ENCODE measurements around the gene MYO18B. TPM values are rescaled to one million over a fixed set of nuclear protein-coding genes. Genes with fewer than 3 reads are reported as not detected.

Gene MYO18B
- total and polyA plus RNA-seq, 2 of the 8 experiments (the other 6 are each of a cell fraction or from before 2014, with no cell fraction given), result 0.62 to 0.78 TPM

- no peaks in the 10 kb centered on the region for H3K79me1 ChIP-seq (ENCODE audit: low read depth, low read length)
- WGBS, 2 experiments (ENCODE audit: extremely low coverage in 1 of 2, insufficient coverage in 1 of 2, insufficient read length in 1 of 2, insufficient replicate concordance in 2 of 2, low coverage in 1 of 2, low lambda C conversion rate in 2 of 2, missing lambda C conversion rate in 1 of 2), result 89% methylated on average over 7 of the region's 7 CpGs; no CpG with 5 or more reads in 1 of the 2 experiments
- no peak overlapping the region for H3K4ac ChIP-seq (replicated peaks; ENCODE audit: insufficient read length, low read depth, low read length)
- no peak overlapping the region for H3K23ac ChIP-seq (ENCODE audit: insufficient read length)
- H2BK5ac ChIP-seq (ENCODE audit: low read depth, low read length), result no peak overlapping the region
- no peak overlapping the region for H4K5ac ChIP-seq (ENCODE audit: insufficient read length, low read depth, low read length)
- H2BK120ac ChIP-seq (replicated peaks; ENCODE audit: low read depth, low read length), result no peak overlapping the region
- H3K4me2 ChIP-seq (ENCODE audit: insufficient read depth in 1 of 2, low read depth in 2 of 2, low read length in 2 of 2), result no peak overlapping the region
- ChIA-PET POLR2A (ENCODE audit: partially characterized antibody) (no interaction called here), CTCF (ENCODE audit: partially characterized antibody) (interaction anchor here (0.6 kb wide), 1 partner anchor 425 kb away, joined by 3 read pairs; no protein-coding TSS in a partner anchor)
- H4K91ac ChIP-seq (replicated peaks; ENCODE audit: insufficient read length, low read length), result no peak overlapping the region
- H3K4me1 ChIP-seq (replicated peaks in 1 of 4; ENCODE audit: control insufficient read depth in 3 of 4, insufficient read depth in 4 of 4, low read length in 3 of 4), result no peaks in the 10 kb centered on the region
- no peak for DNase-seq (ENCODE audit: low read depth in 1 of 2, low spot score in 2 of 2)
- FAIRE-seq, result no peak
- H3K27ac ChIP-seq (ENCODE audit: low read depth, low read length), result no peak overlapping the region
- H3K4me3 ChIP-seq (ENCODE audit: extremely low read depth in 1 of 4, insufficient read depth in 2 of 4, low read depth in 3 of 4, low read length in 4 of 4), result no peak overlapping the region
- no peak overlapping the region for H2BK20ac ChIP-seq (ENCODE audit: low read length)
- no peak overlapping the region for H2AFZ ChIP-seq (ENCODE audit: low read length)
- H3K23me2 ChIP-seq (ENCODE audit: low read depth, low read length), result no peaks in the 10 kb centered on the region
- no peak overlapping the region for H3K18ac ChIP-seq (ENCODE audit: extremely low read depth, low read length)
- no peak overlapping the region for H2BK15ac ChIP-seq (ENCODE audit: low read length)
- peaks cover 0 to 2% of the 10 kb centered on the region in 2 experiments for H4K20me1 ChIP-seq (replicated peaks in 1 of 2; ENCODE audit: control insufficient read depth in 1 of 2, insufficient read depth in 2 of 2, low read length in 2 of 2)
- H3K14ac ChIP-seq (ENCODE audit: insufficient read length), result no peak overlapping the region
- H3K56ac ChIP-seq (replicated peaks; ENCODE audit: insufficient read length, low read depth, low read length), result no peak overlapping the region
- H2BK12ac ChIP-seq (ENCODE audit: low read depth, low read length), result no peak overlapping the region
- no peaks in the 10 kb centered on the region for H3K79me2 ChIP-seq (ENCODE audit: control insufficient read depth in 1 of 2, insufficient read depth in 2 of 2, low read length in 2 of 2)
- no peaks in the 10 kb centered on the region for H3K9me3 ChIP-seq (ENCODE audit: insufficient read depth in 2 of 2, low read depth in 1 of 2, low read length in 1 of 2)
- peaks cover 0 to 5% (median 0%) of the 10 kb centered on the region in 4 experiments; a peak in 2 of 8 replicates for H3K36me3 ChIP-seq (ENCODE audit: control insufficient read depth in 2 of 4, insufficient read depth in 4 of 4, low read length in 3 of 4)
- H4K8ac ChIP-seq (ENCODE audit: extremely low read depth, insufficient read depth, low read length), result no peak overlapping the region
- H2AK5ac ChIP-seq (ENCODE audit: low read depth, low read length), result no peak overlapping the region
- no peak overlapping the region for H3K9ac ChIP-seq (replicated peaks in 1 of 4; ENCODE audit: extremely low read depth in 1 of 4, low read depth in 3 of 4, low read length in 3 of 4)
- H3K27me3 ChIP-seq (replicated peaks in 1 of 4; ENCODE audit: control insufficient read depth in 3 of 4, extremely low read depth in 1 of 4, insufficient read depth in 3 of 4, low read length in 3 of 4), result no peaks in the 10 kb centered on the region
- TF ChIP-seq CREB1 (IDR thresholded peaks at IDR 0.05) (no peak), MAFK (IDR thresholded peaks at IDR 0.05; ENCODE audit: low read depth, low read length) (no peak), SP1 (IDR thresholded peaks at IDR 0.05; ENCODE audit: low read depth, low read length) (no peak), EP300 (IDR thresholded peaks at IDR 0.05; ENCODE audit: borderline replicate concordance in 1 of 2, low read depth in 2 of 2, low read length in 2 of 2) (no peak), CEBPB (IDR thresholded peaks at IDR 0.05; ENCODE audit: low read depth, low read length) (no peak)
Measured at GRCh38 chr22:25710501-25710900, 31.5 kb upstream of the MYO18B start.
